ENCODE measurements around the gene ERF. TPM values are rescaled to one million over a fixed set of nuclear protein-coding genes. Genes with fewer than 3 reads are reported as not detected.

Gene ERF
- total RNA-seq, 1 experiment from 2014 or later, result 100 TPM

DNA sequence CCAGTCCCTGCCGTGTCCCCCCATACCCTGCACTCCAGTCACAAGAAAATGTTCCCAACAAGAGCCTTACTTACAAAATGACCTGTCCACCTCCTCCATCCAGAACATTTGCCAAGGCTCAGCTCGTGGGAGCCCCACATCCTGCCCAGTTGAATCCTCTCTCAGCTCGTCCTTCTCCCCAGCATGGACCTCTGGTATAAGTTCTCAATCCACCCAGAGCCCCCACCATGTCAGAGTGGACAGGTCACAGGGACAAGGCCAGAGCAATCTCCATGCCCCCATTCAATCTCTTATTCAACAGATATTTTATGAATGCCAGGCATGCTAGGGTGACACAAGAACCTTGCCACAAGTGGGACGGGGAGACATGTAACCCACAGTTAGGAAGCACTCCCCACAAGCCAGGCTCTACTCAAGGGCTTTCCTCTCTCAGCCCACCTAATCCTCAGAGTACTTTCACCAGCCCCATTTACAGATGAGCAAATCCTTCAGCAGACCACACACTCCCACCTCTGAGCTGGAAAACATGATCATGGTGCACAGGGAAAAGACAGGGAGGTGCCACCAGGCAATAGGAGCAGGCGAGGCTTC is 52.5 kb downstream of the ERF start:
- Mint-ChIP-seq H3K4me3 (ENCODE audit: low read depth, unreplicated experiment) (no peak overlapping the region), H3K9me3 (ENCODE audit: low read depth, unreplicated experiment) (no peaks in the 10 kb centered on the region), H3K36me3 (ENCODE audit: insufficient read depth, unreplicated experiment) (peaks cover 85% of the 10 kb centered on the region), H3K4me1 (ENCODE audit: low read depth, unreplicated experiment) (peaks cover 54% of the 10 kb centered on the region), H3K27me3 (ENCODE audit: unreplicated experiment) (no peaks in the 10 kb centered on the region), H3K27ac (ENCODE audit: unreplicated experiment) (no peak overlapping the region)
- intact Hi-C loops (cut with micrococcal nuclease; ENCODE audit: unreplicated experiment), result no loop called here
- TF ChIP-seq CTCF (IDR thresholded peaks at IDR 0.05; ENCODE audit: unreplicated experiment), result no peak
- no peak for DNase-seq
- BruUV-seq (replicated peaks), result no TSS peak
- CTCF ChIA-PET, result interaction anchor here (0.9 kb wide), 1 partner anchor 26 kb away, joined by 4 read pairs; no protein-coding TSS in a partner anchor

DNA sequence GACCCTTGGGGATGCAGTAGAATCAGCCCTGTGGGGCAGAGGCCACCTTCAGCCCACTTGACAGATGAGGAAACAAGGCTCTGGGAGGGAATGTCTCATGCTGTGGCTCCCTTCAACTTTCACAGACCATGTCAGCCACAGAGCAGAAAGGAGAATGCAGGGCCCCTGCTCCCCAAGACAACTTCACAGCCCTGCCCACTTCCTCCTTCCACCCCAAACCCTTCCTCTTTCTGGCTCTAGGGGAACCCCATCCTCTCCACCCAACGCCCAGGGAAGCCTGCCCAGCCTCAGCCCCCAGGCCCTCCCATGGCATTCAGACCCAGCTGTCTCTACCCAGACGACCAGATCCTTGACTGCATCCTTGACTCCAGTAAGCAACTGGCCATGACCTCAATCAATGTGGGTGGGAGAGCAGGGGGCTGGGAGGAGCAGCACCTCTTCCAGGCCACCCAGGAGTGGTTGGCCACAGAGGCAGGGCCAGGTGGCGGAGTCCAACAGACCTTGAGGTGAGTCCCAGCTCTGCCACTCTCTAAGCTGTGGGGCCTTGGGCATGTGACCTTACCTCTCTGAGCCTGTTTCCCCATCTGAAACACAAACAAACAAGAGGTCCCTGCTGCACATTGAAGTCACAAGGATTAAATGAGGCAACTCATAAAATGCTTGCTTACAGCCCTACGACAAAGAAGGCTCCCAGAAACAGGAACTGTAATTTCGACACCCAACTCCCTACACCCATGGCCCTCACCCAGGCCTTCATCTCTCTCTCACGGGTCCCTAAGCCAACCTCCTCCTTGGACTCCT is 53.2 kb downstream of the ERF start:
- Mint-ChIP-seq H3K4me3 (ENCODE audit: low read depth, unreplicated experiment) (no peak overlapping the region), H3K27me3 (ENCODE audit: unreplicated experiment) (no peaks in the 10 kb centered on the region), H3K27ac (ENCODE audit: unreplicated experiment) (no peak overlapping the region), H3K4me1 (ENCODE audit: low read depth, unreplicated experiment) (peaks cover 54% of the 10 kb centered on the region), H3K9me3 (ENCODE audit: low read depth, unreplicated experiment) (no peaks in the 10 kb centered on the region), H3K36me3 (ENCODE audit: insufficient read depth, unreplicated experiment) (peaks cover 85% of the 10 kb centered on the region)
- TF ChIP-seq CTCF (IDR thresholded peaks at IDR 0.05; ENCODE audit: unreplicated experiment), result no peak
- no TSS peak for BruUV-seq (replicated peaks)
- intact Hi-C loops (cut with micrococcal nuclease; ENCODE audit: unreplicated experiment), result no loop called here
- DNase-seq, result no peak
- CTCF ChIA-PET, result interaction anchor here (0.9 kb wide), 1 partner anchor 25 kb away, joined by 4 read pairs; no protein-coding TSS in a partner anchor

- H3K4me3 Mint-ChIP-seq (ENCODE audit: low read depth, unreplicated experiment), result no peak overlapping the region
- DNase-seq, result no peak
- H3K9me3 Mint-ChIP-seq (ENCODE audit: low read depth, unreplicated experiment), result no peaks in the 10 kb centered on the region
- no TSS peak for BruUV-seq (replicated peaks)
- H3K27ac Mint-ChIP-seq (ENCODE audit: unreplicated experiment), result no peak overlapping the region
- no peaks in the 10 kb centered on the region for H3K27me3 Mint-ChIP-seq (ENCODE audit: unreplicated experiment)
- intact Hi-C loops (cut with micrococcal nuclease; ENCODE audit: unreplicated experiment), result no loop called here
- H3K36me3 Mint-ChIP-seq (ENCODE audit: insufficient read depth, unreplicated experiment), result peaks cover 78% of the 10 kb centered on the region
- no peak for TF ChIP-seq CTCF (IDR thresholded peaks at IDR 0.05; ENCODE audit: unreplicated experiment)
- peaks cover 55% of the 10 kb centered on the region for H3K4me1 Mint-ChIP-seq (ENCODE audit: low read depth, unreplicated experiment)
- CTCF ChIA-PET, result no interaction called here
Observed at GRCh38 chr19:42200116-42200715, 54.7 kb downstream of the ERF start.

GRCh38 chr19:42199440-42200115 is 55.4 kb downstream of the ERF start:
- peaks cover 72% of the 10 kb centered on the region for H3K36me3 Mint-ChIP-seq (ENCODE audit: insufficient read depth, unreplicated experiment)
- CTCF ChIA-PET, result no interaction called here
- intact Hi-C loops (cut with micrococcal nuclease; ENCODE audit: unreplicated experiment), result no loop called here
- H3K27me3 Mint-ChIP-seq (ENCODE audit: unreplicated experiment), result no peaks in the 10 kb centered on the region
- no peaks in the 10 kb centered on the region for H3K9me3 Mint-ChIP-seq (ENCODE audit: low read depth, unreplicated experiment)
- H3K4me1 Mint-ChIP-seq (ENCODE audit: low read depth, unreplicated experiment), result peaks cover 55% of the 10 kb centered on the region
- no peak for DNase-seq
- H3K27ac Mint-ChIP-seq (ENCODE audit: unreplicated experiment), result no peak overlapping the region
- no peak for TF ChIP-seq CTCF (IDR thresholded peaks at IDR 0.05; ENCODE audit: unreplicated experiment)
- BruUV-seq (replicated peaks), result no TSS peak
- no peak overlapping the region for H3K4me3 Mint-ChIP-seq (ENCODE audit: low read depth, unreplicated experiment)
